GM12872 (cell line): Measurements from ENCODE around the gene ADAP2.

Experiments used
- TF ChIP-seq, protein P1 (sequence below): IDR thresholded peaks from 3 replicates; pipeline ENCODE4 v1.5.1; 2011; ENCODE audit warnings: low read depth, mild to moderate bottlenecking, low read length, moderate library complexity; ENCODE audit not compliant: insufficient read depth

ADAP2 gene

DNA sequence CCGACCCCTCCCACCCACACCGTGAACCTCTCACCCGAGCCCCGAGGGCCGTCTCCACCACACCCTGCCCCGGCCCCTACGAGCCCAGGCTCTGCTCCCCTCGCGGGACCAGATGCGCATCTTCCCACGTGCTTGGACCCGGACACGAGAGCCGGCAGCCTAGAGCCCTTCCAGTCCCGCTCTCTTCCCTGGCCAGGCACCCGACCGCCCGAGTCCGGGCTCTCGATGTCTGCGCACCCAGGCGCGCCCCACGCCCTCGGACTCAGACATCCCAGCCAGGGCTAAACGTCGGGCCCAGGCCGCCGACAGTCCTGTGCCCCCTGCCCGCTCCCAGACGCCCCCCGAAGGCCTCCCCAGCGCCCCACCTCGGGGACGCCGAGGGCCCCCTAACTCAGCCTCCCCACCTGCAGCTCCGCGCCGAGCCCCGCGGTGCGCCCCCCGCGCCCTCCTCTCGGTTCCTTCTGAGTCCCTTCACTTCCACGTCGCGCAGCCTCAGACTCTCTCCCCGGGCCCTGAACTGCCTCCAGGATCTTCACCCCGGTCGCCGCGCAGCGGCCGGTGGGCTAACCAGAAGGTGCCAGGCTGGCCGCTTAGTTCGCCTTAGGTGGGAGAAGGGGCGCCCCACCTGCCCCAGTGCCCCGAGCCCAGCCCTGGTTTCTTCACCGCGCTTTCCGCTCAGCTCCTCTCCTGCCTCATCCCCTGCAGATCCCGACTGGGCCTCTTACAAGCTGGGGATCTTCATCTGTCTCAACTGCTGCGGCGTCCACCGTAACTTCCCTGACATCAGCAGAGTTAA, 688 bp downstream of the ADAP2 start:
- TF ChIP-seq, protein P1, sequence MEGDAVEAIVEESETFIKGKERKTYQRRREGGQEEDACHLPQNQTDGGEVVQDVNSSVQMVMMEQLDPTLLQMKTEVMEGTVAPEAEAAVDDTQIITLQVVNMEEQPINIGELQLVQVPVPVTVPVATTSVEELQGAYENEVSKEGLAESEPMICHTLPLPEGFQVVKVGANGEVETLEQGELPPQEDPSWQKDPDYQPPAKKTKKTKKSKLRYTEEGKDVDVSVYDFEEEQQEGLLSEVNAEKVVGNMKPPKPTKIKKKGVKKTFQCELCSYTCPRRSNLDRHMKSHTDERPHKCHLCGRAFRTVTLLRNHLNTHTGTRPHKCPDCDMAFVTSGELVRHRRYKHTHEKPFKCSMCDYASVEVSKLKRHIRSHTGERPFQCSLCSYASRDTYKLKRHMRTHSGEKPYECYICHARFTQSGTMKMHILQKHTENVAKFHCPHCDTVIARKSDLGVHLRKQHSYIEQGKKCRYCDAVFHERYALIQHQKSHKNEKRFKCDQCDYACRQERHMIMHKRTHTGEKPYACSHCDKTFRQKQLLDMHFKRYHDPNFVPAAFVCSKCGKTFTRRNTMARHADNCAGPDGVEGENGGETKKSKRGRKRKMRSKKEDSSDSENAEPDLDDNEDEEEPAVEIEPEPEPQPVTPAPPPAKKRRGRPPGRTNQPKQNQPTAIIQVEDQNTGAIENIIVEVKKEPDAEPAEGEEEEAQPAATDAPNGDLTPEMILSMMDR: no peak

DNA sequence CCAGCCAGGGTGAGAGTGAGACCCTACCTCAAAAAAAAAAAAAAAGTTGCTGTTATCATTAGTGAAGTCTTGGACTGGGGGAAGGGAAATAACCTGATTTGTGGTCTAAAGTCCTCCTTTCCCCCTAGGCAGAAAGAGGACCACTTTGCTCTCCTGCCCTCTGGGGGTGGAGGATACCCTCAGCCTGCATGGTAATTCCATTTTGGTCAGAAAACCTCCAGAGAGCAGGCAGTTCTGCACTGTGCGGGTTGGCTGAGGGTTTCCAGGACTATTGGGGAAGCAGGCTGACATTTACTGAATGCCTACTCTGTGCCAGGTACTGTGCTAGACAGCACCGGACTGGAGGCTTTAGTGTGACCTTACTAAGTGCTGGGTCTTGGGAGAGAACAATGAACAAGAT, 2.6 kb downstream of the ADAP2 start:
- TF ChIP-seq, protein P1: no peak

DNA sequence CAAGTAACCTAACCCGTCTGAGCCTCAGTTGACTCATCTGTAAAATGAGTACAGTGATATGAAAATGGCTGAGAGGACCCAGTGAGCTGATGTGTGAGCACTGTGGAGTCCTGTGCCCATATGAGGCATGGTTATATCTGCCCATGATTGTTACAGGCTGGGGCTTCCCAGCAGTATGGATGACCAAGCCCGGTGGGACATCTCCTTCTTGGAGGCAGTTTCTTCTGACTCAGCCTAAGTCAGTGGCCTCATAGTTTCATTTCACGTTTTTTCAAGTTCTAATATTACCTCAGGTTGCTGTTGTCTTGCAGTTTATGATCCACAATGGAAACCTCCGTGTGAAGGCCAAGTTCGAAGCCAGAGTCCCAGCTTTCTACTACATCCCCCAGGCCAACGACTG, 4.8 kb downstream of the ADAP2 start:
- TF ChIP-seq, protein P1: no peak

DNA sequence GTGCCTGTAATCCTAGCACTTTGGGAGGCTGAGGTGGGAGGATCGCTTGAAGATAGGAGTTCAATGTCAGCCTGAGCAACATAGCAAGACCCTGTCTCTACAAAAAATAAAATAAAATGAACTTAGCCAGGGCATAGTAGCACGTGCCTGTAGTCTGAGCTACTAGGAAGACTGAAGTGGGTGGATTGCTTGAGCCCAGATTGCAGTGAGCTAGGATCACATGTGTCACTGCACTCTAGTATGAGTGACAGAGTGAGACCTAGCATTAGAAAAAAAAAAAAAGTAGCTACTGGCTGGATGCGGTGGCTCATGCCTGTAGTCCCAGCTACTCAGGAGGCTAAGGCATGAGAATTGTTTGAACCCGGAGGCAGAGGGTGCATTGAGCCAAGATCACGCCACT, 6.0 kb downstream of the ADAP2 start:
- TF ChIP-seq, protein P1: no peak

DNA sequence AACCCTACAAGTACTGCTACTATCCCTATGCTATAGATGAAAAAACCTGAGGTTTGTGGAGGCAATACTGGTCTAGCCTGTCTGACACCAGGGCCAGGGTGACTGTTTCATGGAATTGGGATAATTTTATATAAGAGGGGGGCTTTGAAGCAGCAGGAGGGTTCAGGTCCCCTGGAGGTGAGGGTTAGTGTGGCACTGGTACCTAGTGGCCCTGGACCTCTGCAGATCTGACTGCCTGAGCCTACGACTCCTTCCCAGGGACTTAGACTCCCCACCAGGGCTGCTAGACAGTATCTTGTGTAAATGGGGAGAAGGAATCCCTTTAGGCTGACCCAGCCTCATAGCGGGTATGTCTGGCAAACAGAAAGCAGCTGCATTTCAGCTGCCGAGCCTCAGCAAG, 6.8 kb downstream of the ADAP2 start:
- TF ChIP-seq, protein P1: no peak

DNA sequence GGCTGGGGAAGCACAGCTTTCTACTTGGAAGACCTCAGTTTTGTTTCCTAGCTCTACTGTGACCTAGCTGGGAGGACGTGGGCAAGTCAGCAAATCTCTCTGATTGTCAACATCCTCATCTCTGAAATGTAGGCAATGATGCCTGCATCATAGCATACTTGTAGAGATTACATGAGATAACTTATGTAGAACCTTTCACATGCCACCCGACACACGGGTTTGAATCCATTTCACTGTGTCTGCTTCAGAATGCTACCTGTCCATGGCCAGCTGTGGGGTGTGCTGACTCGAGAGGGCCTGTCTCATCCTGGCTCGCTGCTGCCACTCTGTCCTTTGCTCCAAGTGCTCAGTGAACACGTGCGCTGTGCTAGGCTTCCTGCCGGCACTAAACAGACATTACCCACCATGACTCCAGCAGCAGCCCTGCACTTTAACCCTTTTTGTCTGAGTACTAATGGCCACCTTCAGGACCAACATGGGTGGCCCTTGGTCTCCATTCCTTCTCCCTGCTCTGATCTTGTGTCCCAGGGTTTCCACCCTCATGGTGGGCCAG, 7.4 kb downstream of the ADAP2 start:
- TF ChIP-seq, protein P1: no peak

DNA sequence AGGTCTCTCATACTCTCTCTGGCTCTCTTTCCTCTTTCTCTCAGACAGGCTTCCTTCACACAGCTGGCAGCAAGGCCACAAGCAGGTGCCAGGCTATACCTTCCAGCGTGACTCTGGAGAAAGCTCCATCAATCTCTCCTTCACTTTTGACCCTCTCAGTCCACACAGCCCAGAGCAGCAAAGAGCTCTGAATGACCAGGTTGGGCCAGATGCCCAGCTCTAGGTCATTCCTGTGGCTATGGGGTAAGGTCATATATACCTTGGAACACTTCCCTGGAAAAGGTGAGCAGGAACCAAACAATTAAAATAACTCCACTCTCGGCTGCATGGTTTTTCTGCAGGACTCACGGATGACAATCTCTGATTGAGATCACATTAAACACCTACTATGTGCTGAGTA, 8.8 kb downstream of the ADAP2 start:
- TF ChIP-seq, protein P1: no peak
